ENCODE measurements around the gene DTNA.

GRCh38 chr18:34936772-34937171 is 226.7 kb downstream of the DTNA start:
- TF ChIP-seq CTCF (IDR thresholded peaks at IDR 0.05; ENCODE audit: poor library complexity, severe bottlenecking) (no peak), POLR2AphosphoS5 (IDR thresholded peaks at IDR 0.05) (no peak), TAF1 (IDR thresholded peaks at IDR 0.05; ENCODE audit: low read depth) (no peak), EZH2 (IDR thresholded peaks at IDR 0.05; ENCODE audit: borderline replicate concordance, insufficient read depth, low read length, poor library complexity, severe bottlenecking) (no peak), EP300 (conservative IDR thresholded peaks at IDR 0.05; ENCODE audit: poor library complexity, severe bottlenecking) (no peak), REST (IDR thresholded peaks at IDR 0.05; ENCODE audit: borderline replicate concordance) (no peak), SMC3 (conservative IDR thresholded peaks at IDR 0.05; ENCODE audit: poor library complexity) (no peak), MXI1 (conservative IDR thresholded peaks at IDR 0.05; ENCODE audit: poor library complexity, severe bottlenecking) (no peak)
